Stimulated activated CD4-positive, alpha-beta T cell treated with anti-CD3 and anti-CD28 coated beads, Interleukin-15, amount 100 ng/mL, for 1 hour (primary cell): ENCODE data around the gene GDAP1L1.
A peak's percentile ranks its signal among the peaks of the same experiment; 100 is the strongest.
"Not testable (repeated sequence)": the region's sequence is repeated elsewhere in the genome, so short reads cannot be mapped to it uniquely, and the experiment has no call there.

Experiments
- DNase-seq, 2 donors: peaks; one replicate each; pipeline ENCODE4 v3.0.0-alpha.2; 2020; ENCODE audit warnings: low read depth in 1 of 2, low spot score in 1 of 2

Gene GDAP1L1

DNA sequence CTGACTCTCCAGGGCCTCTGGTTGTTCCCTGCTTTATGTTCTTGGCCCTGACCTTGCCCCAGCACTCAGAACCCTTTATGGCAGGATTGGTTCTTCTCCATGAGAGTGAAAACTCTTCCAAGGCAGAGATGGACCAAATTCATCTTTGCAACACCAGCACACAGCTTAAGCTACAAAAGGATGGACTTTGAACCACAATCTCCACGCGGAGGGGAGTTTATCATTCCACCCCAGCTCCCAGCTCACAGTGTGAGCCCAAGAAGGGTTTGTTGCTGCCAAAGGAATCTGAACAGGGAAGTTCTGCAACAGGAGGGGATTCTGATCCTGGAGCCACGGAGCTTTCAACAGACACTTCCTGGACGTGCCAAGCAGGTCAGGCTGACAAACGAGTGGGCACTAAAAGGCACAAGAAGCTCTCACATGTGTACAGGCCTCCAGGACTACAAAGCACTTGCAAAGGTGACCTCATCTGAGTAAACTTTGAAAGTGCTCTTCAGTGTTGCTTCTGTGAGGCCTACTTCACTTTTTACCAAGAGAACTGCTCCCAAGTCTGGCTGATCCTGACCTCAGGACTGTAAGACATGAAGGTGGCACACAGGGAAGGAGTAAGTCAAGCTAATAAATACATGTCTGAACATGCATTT, 55.0 kb downstream of the GDAP1L1 start:
- DNase-seq: no peak

DNA sequence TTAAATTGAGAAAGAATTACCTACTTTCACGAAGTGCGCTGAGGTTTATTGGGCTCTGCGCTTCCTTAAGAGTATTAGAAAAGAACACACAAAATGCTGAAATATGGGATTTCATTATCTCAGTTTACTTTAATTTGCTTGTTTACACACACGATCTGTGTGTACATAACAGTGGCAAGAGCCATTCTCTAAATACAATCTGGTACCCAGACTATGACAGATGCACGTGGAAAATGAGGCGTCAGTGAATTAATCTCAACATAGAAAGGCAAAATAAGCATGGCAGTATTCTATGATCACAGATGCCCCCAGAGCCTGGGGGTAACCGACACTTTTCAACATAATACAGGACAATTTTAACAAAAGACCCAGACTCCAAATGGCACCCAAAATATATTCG, 55.6 kb downstream of the GDAP1L1 start:
- no peak for DNase-seq

DNA sequence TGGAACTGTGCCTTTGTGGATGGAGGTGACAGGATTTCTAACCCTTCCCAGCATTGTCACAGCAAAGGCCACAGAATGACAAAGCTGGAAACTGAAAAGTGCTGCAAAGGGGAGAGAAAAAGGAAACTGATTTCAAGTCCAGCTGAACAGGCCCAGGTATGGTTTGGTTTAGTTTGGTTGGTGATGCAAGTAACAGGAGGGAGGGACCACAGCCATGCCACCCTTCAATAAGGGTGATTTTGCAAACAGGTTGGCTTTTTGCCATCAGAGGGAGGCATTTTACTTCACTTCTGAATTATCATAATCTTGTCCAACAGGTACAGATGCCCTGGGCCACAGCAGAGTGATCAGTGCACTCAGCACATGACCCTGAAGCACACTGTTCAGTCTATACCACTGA, 57.3 kb downstream of the GDAP1L1 start:
- no peak for DNase-seq

GRCh38 chr20:44306927-44307326, 59.8 kb downstream of the GDAP1L1 start:
- no peak for DNase-seq

- DNase-seq: no peak
Measured at GRCh38 chr20:44309763-44310663, 62.9 kb downstream of the GDAP1L1 start.

DNA sequence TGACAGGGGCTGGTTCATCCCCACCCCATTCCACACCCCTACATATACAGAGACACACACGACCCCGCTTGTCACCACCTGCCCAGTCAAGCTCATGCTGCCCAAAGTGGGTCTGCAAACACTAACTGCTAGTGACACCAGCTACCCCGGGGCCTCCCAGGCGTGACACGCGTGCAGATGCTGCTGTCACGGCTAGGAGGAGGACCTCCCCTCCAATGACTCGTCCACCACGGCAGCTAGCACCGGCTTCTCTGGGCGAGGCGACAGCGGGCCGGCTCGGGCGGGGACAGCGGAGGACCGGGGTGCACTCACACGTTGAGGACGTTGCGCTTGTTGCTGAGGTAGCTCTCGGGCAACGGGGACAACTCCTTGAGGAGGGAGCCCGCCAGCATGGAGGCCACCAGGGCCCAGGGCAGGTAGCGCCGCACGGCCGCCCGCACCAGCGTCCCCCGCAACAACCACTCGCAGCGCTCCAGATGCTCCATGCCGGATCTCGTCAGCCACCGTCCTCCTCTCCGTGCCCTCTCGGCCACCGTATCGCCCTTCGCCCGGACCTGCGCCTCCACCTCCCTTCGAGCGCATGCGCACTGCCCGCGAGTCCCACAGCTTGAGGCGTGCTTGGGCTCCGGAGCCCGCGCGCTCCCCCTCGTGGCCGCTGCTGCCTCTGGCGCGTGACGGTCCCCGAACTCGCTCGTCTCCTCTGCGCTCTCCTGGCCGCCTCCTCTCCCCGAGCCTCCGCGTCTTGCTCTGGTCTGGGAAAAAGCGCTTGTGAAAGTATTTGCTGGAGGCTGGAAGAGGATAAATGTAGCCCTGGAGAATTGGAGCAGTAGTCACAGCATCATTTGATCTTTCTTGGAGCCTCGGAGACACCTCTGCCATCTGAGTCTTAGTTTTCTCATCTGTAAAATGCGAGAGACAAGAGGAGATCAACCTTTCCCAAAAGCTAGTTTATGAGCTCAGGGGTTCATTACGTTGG, 63.8 kb downstream of the GDAP1L1 start, which contains the start of gene FITM2:
FITM2 (minus strand) TSS at position 539 of the 976 bp plus-strand sequence; CDS start at position 485, 54 bp downstream.
- DNase-seq: peak; percentile 96 to 98

DNA sequence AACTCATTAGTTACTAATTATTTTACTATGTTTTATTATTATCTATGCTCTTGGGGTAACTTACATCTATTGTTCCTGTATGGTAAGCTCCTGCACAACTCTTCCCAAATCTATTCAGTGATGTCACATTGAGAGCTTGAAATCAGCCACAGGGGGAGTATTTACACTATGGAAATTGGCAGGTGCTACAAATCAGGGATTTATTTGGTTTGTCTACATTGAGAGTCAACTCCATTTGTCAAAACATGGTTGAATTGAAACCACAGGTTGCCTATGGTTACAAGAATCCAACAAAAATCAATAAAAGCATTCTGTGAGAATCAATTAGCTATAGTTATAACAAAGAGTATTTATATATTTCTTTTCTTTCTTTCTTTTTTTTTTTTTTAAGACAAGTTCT, 67.8 kb downstream of the GDAP1L1 start:
- DNase-seq: no peak

DNA sequence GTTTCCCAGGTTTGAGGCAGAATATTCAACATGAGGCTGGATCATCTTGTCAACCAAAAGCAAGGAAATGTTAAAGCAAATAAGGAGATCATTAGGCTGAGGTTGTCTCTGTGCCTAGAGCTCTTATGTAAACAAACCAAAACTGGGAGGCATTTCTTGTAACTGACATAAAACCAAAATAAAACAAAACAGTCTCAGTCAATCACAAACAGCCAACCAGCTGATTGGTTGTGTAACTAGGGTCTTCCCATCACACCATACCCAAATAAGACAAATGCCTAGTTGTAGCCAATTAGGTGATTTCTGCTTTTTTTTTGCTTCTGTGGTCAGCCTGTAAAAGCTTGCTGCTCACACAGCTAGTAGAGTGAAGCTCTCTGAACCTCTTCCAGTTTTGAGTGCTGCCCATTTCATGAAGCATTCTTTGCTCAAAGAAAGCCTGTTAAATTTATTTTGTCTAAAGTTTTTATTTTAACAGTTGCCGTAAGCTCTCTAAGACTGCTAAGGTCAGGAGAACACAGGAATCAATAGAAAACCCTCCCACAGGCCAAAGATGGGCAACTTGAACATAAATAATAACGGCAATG, 72.8 kb downstream of the GDAP1L1 start:
- no peak for DNase-seq

DNA sequence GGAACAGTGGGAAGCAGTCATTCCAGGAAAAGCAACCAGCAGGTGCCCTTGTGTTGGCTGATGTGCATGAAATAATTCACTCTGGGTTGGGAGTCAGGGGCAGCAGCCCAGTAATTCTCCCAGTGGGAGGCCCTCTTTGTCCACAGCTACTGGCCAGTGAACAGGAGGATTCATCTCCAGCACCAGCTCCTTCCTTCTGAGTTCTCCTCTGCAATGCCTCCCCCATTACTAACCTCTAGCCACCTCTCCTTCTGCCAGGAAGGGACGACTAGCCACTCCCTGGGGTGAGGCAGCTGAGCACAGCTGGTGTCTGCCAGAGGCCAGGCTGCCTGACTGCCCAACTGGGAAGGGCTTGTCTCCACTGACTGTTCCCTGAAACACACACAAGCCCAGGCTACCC, 77.2 kb downstream of the GDAP1L1 start:
- no peak for DNase-seq

DNA sequence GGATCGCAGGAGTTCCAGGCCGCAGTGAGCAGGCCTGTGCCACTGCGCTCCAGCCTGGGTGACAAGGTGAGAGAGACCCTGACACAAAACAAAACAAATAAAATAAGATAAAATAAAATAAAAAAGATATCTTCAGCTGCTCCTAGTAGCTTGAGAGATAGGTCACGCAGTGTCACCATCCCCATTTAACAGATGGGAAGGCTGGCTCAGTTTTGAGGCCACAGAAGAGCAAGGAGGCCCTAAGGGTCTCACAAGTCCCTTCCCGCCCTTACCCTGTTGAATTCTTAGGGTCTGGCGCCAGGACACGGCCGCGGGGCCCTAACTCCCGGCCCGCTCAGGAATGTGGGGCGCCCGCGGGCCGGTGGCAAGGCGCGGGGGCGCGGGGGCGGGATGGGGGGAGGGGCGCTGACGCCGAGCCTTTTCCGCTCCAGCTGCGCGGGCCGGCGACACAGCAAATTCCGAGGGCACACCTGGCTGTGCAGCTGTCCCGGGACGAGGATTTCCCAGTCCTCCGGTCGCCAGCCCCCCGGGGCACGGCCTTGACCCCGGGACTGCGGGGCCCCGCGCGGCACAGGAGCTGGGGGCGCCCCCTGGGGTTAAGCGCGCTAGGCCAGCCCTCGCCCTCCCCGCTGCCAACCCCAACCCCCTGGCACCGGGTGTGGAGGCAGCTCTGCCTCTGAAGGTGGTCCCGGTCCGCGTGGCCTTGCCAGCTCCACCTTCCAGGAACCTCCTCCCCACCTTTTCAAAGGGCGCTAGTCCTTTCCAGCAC, 79.5 kb downstream of the GDAP1L1 start:
- DNase-seq: peak in 1 of 2 donors; percentile 16

GRCh38 chr20:44327748-44328147, 80.6 kb downstream of the GDAP1L1 start:
- DNase-seq: not testable (repeated sequence)

DNA sequence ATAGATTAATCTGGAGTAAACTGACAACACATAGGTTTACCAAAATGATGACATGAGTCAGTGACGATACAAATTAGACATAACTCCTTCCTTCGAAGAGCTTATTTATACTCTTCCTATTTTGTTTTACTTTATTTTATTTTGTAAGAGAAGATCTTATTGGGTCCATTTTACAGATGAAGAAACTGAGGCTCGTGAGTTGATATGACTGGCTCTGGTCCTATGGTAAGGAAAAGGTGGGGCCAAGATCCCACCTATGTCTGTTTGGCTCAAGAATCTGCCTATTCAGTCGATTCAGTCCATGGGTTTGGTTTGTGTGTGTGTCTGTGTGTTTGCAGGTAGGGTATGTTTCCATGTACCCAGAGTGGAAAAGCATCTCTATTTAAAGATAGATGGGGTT, 81.3 kb downstream of the GDAP1L1 start:
- no peak for DNase-seq
